ENCODE results near the gene NFIB. TPM values are rescaled to one million over a fixed set of nuclear protein-coding genes. Genes with fewer than 3 reads are reported as not detected.

The NFIB gene
- total and polyA plus RNA-seq, 2 of the 8 experiments (the other 6 are each of a cell fraction or from before 2014, with no cell fraction given): 2.6 to 13.1 TPM

GRCh38 chr9:14214693-14215092, 99.2 kb downstream of the NFIB start (continued):
- TF ChIP-seq CHD7 (IDR thresholded peaks at IDR 0.05; ENCODE audit: insufficient replicate concordance, low read length) (no peak), CBX5 (IDR thresholded peaks at IDR 0.05; ENCODE audit: low read depth, low read length) (no peak), CTBP2 (IDR thresholded peaks at IDR 0.05; ENCODE audit: borderline replicate concordance, insufficient read depth, insufficient read length, low read length) (no peak), TEAD4 (IDR thresholded peaks at IDR 0.05; ENCODE audit: low read depth, low read length) (no peak), MAFK (IDR thresholded peaks at IDR 0.05; ENCODE audit: low read depth, low read length) (no peak), FOSL1 (IDR thresholded peaks at IDR 0.05; ENCODE audit: insufficient read depth, low read depth, low read length) (no peak), SAP30 (IDR thresholded peaks at IDR 0.05; ENCODE audit: insufficient read depth, insufficient replicate concordance, low read length) (no peak), RAD21 (IDR thresholded peaks at IDR 0.05 in 1 of 2, conservative IDR thresholded peaks at IDR 0.05 in 1 of 2; ENCODE audit: low read depth in 2 of 2, low read length in 2 of 2) (no peak)
